ENCODE measurements around the gene NTN1. TPM values are rescaled to one million over a fixed set of nuclear protein-coding genes. Genes with fewer than 3 reads are reported as not detected.
A peak's percentile ranks its signal among the peaks of the same experiment; 100 is the strongest.
"Not testable (repeated sequence)": the region's sequence is repeated elsewhere in the genome, so short reads cannot be mapped to it uniquely, and the experiment has no call there.

Gene NTN1
- total RNA-seq, 1 donor from 2014 or later: 11.5 TPM

DNA sequence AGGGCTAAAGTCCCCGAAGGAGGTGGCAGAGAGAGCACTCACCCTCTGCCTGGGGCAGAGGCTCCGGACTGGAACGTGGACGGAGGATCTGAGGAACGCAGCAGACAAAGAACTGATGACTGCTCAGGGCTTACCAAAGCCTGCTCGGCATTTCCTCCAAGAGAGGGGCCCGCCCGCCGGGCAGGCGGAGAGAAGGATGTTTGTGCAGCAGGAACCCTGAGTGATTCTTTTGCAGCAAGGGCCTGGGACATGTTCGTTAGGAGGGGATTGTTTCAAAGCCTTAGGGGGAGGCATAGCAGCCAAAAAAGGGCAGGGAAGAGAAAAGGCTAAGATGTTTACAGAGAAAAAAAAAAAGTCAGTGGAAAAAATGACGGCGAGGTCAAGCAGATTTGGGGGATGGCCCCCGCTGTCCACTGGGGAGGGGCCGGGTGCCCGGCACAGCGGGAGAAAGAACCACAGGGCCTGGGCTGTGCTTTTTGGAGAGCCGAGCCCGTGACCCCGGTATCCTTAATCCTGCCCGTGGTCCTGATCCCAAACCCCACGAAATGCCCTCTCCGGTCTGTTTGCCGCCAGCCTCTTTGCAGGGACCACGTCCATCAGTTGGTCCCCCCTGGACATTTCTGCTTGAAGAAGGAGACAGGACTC lies 129.3 kb downstream of the NTN1 start:
- ATAC-seq (no peak), DNase-seq (ENCODE audit: low spot score) (no peak)

DNA sequence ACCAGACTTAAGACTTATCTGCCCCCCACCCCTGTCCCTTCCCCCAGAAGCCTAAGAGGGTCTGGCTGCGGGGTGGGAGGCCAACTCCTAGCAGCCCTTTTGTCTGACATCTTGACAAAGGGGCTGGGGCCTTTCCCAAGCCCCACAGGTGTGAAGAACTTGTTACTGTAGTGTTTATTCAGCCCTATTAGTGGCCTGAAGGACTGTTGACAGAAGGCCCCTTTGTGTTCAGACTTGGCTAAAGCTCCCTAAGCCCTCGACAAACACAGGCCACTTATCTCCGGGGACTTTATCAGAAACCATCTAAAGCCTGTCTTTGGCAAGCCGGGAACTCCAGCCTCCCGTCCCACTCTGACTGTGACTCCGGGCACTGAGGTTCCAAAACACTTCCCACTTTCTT lies 129.8 kb downstream of the NTN1 start:
- ATAC-seq: no peak

DNA sequence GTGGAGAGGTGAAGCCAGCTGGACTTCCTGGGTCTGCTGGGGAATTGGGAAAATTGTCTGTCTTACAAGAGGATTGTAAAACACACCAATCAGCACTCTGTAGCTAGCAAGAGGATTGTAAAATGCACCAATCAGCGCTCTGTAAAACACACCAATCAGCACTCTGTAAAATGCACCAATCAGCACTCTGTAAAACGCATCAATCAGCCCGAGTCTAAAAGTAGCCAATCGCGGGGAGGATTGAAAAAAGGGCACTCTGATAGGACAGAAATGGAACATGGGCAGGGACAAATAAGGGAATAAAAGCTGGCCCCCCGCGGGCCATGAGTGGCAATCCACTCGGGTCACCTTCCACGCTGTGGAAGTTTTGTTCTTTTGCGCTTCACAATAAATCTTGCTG lies 130.4 kb downstream of the NTN1 start:
- not testable (repeated sequence) for DNase-seq (ENCODE audit: low spot score); ATAC-seq

More for the DNA sequence above, 129.8 kb downstream of the NTN1 start:
- no peak for DNase-seq (ENCODE audit: low spot score)

DNA sequence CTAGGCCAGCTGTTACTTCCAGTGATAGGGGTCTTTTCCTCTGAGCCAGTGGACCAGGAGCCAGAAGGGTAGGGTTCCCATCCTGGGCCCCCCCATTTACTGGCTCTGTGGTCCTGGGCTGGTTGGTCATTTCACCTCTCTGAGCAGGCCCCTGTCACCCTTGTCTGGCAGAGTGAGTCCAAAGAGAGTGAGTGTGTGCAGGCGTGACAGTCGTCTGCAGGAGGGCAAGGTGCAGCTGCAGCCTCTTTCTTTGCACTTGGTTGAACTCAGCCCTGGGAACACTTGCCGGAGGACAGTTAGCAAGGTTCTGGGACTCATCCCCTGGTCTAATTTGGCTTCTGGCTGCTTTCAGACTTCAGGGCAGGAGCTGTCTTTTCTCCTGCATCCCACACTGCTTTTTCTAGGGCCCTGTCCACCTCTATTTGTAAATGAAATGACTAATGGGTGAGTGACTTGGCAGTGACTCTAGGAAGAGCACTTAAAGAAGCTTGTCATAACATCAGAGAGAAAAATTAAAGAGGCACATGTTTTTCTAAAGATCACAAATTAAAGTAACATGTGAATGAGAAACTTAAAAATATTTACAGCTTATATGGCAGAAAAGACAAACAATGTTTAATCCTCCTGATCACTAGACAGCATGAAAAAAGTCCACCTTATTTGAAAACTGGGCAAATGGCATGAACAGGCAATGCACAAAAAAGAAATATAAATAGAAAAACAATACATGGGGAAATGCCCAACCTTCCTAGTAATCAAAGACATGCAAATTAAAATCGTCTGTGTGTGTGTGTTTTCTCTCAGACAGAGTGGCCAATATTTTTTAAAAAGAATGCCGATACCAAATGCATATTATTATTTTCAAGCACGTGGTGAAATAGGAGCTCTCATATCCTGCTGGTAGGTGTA lies 137.5 kb downstream of the NTN1 start:
- DNase-seq (ENCODE audit: low spot score) (no peak), ATAC-seq (peak; percentile 86)

DNA sequence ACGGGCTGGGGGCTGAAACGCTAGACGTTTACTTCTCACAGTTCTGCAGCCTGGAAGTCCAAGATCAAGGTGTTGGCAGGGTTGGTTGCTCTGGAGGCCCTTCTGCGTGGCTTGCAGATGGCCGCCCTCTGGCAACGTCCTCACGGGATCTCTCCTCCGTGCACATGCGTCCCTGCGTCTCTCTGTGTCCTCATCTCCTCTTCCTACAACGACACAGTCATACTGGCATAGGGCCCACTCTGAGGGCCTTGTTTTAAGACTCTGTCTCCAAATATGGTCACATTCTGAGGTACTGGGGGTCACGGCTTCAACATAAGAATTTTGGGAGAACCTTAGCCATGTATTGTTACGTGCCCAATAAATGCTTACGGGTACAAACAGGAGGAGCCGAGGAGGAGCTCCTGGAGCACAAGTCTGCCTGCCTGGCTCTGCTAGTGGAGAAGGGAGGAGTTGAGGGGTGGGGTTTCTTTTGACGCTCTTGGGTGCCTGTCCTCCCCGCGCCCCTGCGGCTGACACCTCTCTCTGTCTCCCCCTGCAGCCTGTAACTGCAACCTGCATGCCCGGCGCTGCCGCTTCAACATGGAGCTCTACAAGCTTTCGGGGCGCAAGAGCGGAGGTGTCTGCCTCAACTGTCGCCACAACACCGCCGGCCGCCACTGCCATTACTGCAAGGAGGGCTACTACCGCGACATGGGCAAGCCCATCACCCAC lies 141.1 kb downstream of the NTN1 start:
- ATAC-seq (no peak), DNase-seq (ENCODE audit: low spot score) (no peak)

DNA sequence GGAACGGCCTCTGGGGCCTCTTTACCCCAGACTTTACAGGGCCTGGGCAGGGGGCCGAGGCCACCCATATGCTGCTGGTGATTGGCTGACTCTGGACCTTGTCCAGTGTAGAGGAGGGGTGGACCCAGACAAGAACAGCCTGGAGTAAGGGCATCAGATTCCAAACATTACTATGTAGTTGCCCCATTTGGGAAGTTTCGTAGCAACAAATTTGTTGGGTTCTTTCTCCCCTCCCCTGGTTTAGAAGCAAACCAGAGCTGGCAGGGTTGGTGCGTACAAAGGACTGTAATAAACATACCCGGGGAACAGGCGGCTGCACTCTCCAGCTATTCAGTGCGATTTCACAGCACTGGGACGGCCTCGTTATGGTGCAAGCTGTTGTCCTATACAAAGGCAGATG lies 145.5 kb downstream of the NTN1 start:
- ATAC-seq (peak; percentile 15), DNase-seq (ENCODE audit: low spot score) (no peak)

DNA sequence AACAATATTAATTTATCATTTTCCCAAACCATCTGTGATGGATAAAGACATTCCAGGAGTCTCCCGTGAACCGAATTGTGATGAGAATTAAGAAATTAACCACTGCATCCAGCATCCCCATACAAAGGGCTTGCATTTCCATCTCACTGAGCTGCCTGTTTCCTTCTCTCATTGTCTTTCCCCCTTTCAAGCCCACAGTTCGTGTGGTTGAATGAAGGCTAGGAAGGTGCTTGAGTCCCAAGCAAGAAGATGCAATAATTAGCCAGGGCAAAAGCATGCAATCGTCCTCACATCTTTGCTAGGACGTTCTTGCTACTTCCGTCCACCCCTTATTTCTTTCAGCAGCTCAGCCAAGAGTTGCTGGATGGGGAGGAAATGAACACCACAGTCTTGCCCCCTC lies 146.1 kb downstream of the NTN1 start:
- ATAC-seq (no peak), DNase-seq (ENCODE audit: low spot score) (no peak)

DNA sequence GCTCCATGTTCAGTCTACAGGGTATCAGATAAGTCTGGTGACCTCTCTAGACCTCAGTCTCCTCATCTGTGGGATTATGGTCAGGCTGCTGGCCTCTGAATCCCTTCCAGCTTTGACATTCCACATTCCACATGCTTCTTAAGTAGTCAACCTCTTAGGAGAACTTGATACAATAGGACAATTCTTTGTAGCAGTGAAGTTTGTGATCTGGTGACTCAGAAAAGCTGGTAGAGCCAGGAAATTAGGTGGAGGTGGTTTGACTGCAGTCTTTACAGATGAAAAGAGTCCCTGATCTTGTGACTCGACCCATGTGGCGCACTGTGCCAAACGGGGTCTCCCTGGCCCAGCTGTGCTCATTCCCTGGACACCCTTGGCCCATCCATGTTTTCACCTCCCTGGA lies 147.8 kb downstream of the NTN1 start:
- DNase-seq (ENCODE audit: low spot score) (no peak), ATAC-seq (no peak)

DNA sequence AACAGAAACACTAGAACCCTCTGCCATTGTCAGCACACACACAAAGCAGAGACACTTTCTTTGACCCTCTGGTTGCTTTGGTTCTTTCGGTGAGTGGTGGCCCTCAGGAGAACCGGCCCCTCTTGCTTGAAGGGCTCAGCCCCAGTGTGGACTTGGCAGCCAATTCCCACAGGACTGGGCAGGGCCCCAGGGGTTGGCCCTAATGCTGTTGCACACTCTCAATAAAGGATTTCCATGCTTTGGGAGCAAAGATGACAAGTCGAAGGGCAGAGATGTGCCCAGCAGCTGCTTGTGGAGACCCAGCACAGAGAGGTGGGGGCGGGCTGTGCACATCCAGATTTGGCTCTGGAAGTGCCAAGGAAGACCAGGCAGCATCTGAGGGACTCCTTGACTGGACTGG lies 149.0 kb downstream of the NTN1 start:
- ATAC-seq (peak; percentile 58), DNase-seq (ENCODE audit: low spot score) (peak; percentile 69)

DNA sequence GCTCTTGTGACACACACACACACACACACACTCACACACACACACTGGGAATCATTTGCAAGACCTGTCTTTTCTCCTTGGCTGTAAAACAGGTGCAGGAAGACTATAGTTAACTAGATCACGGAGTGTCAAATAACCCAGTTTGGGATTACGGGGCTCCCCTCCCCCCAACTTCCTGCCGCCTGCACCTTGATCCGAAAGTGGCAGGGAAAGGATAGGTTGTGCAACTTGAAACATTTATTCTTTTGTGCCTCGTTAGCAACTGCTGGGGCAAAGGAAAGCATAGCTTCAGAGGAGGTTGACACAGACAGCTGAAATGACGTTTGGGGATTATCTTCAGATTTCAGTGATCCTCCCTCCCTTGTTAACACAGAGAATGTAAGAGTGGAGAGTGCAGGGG lies 149.5 kb downstream of the NTN1 start:
- ATAC-seq (peak; percentile 49), DNase-seq (ENCODE audit: low spot score) (peak; percentile 74)

DNA sequence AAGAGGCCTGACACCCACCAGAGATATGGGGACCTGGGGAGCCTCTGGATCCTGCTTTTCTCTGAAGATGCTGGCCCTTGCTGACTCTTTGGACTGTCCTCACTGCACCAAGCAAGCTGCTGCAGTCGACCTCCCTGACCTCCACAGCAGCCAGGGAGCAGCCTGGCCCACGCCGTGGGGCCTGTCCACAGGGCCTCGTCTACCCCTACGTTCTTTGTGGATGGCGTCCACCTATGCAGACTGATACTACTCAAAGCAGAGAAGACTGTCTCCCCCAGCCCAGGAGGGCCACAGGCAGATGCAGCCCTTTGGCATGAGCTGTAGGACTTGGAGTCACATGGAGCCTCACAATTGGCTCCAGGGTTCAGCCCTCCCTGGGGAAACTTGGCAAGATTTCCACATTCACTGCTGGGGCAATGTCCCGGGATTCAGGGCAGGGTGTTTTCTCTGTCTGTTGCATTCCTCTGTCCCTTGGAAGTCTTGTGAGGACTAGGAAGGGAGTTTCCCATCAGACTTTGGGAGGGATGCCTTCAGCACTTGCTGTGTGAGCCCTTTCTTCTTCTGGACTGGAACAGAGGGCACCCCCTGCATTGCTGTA lies 152.2 kb downstream of the NTN1 start:
- peak; percentile 48 for ATAC-seq
- DNase-seq (ENCODE audit: low spot score): peak; percentile 80

DNA sequence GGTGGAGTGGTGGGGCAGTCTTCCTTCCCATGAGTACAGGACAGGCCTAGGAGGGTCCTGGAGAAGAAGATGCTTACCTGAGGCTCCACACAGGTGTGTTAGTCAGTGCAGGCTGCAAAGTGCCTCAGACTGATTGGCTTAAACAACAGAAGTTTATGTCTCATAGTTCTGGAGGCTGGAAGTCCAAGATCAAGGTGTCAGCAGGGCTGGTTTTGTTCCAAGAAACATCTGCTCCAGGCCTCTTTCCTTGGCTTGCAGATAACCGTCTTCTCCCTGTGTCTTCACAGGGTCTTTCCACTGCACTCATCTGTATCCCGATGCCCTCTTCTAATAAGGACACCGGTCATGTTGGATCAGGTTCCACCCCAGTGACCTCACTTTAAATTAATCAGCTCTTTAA lies 153.0 kb downstream of the NTN1 start:
- DNase-seq (ENCODE audit: low spot score) (no peak), ATAC-seq (no peak)

DNA sequence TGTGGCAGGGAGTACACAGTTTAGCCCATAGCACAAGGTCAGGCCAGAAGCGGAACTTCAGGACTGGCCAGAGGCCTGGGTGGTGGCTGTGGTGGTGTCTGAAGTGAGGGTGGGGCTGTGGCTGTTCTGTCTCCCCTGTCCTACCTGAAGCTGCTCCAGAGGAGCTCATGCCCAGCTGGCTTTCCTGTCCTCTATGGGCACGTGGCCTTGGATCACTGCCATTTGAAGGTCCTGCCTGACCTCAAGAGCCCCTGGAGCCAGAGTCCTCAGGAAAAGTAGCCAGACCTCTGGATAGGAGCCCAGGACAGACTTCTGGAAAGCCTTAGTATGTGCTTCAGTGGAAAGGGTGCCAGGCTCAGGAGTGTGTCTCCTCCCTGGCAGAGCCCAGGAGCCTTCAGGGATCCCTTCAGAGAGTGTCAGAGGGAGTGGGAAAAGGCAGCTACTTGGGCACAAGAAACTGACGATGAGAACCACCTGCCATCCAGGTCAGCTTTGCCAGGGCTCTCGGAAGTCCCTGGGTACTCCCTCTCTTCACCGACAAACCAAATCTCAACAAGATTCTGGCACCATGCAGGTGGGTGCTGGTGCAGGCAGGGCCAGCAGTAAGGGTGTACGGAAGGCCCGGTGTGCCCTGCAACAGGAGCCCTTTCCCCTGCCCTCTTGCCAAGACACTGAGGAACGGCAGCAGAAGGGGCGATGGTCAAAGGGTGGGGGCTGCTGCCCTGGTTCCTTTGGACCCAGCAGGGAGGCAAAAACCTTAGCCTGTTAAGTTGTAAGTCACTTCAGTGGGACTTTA lies 153.7 kb downstream of the NTN1 start:
- peak; percentile 49 for ATAC-seq
- peak; percentile 91 for DNase-seq (ENCODE audit: low spot score)

DNA sequence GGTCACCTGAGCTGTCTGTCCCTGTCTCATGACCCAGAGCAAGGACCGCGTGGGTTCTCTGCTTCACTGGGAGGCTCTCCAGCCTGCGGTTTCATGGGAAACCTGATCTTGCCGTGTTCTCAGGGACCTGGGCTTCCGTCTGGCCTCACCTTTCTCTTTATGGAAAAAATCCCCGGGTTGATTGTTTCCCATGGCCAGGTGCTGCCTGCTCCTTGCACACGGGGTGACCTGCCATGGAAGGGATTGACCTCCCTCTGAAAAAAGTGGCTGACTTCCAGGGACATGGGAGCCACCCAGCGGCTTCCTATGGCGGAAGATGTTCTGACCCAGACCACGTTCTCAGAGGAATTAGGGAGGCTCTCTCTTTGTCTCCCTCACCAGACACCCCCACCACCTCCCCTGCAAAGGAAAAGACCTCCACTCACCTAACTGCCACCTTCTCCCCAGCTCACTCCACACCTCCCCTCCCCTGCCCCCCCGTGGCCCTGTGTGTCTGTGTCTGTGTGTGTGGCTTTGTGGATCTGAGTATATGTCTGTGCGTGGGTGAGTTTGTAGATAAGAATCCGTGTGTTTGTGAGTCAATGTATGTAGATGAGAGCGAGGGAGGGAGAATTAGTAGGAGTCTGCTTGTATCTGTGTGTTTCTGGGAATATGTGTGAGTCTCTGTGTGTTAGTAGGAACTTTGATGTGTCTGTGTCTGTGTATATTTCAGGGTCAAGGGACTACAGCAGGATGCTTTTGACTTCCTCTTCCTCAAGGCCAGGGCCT lies 154.6 kb downstream of the NTN1 start:
- DNase-seq (ENCODE audit: low spot score) (no peak), ATAC-seq (peak; percentile 3)

DNA sequence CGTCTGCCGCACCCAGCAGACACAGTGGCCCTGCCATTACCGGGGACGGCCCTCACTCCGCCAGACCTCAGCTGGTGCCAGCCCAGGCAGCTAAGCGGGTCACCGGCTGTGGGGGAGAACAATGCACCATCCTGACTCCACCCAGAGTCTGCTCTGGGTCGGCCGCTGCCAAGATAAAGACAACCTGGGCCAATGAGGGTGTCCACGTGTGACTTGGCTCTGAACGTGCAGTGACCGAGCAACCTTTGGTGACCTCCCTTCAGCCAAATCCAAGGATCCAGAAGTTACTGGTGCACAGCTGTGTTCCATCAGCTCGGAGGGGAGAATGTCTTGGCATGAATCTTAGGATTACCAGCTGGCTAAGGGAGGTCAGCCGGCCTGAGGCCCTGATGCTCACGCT lies 155.9 kb downstream of the NTN1 start:
- peak; percentile 88 for DNase-seq (ENCODE audit: low spot score)
- ATAC-seq: peak; percentile 73

DNA sequence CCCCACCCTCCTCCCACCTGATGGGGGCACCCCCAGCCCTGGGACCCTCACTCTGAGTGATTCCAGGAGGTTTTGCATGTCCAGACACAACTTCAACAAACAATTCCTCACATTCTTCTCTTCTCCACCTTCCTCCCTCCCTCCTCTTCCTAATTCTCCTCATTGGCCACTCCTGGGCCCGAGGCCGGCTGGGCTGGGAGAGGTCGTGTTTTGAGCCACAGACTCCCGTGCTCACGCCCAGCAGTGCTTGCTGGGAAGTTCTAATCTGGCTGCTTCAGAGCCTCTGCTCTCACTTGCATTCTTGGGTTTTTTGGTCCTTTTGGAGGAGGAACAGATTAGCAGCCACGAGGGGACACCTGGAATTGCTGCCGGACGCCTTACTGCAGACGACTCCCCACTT lies 157.0 kb downstream of the NTN1 start:
- ATAC-seq: no peak

DNA sequence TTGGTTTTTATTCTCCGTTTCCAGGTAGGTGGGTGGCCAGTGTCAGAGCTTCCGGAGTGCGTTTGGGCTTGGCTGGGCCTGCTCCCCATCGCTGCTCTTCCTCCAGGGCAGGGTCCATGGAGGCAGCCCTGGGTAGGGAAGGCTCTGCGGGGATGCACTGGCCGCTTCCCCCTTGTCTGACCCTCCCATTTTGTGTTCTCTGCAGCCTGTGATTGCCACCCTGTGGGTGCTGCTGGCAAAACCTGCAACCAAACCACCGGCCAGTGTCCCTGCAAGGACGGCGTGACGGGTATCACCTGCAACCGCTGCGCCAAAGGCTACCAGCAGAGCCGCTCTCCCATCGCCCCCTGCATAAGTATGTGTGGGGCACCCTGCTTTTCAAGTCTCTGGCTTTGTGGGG lies 158.3 kb downstream of the NTN1 start:
- ATAC-seq (no peak), DNase-seq (ENCODE audit: low spot score) (no peak)

More for the DNA sequence above, 157.0 kb downstream of the NTN1 start:
- no peak for DNase-seq (ENCODE audit: low spot score)

DNA sequence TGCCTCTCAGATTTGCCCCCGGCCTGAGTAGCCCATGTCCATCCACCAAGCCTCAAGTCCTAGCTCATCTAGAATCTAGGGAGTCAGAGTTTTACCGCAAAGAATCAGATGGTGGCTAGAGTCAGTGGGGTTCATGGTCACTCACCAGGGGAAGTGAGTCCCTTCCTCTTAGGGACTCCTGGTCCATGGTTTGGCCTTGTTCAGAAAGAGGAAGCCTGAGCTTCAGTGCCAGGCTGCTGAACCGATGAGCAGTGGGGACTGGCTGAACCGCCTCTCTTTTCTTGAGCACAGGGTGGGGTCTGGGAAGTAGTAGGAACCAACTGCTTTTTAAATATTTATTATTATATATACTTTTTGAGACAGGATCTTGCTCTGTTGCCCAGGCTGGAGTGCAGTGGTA lies 160.3 kb downstream of the NTN1 start:
- no peak for DNase-seq (ENCODE audit: low spot score)
- no peak for ATAC-seq

DNA sequence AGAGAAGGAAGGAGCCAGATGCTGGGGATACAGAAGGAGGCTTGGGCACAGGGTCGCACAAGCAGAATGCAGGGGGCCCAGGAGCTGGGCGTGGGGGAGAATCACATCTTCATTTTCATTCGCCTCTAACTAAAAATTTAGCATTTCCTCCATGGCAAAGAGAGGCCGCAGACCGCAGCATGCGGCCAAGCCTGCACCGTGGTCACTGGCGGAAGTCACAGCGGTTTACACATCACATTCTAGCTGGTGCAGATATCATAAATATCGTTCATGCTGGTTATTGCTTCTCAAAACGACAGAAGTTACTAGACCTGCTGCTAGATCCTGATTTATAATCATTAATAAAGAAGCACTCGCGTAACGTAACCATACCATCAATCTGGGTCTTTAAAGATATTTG lies 162.0 kb downstream of the NTN1 start:
- no peak for ATAC-seq

DNA sequence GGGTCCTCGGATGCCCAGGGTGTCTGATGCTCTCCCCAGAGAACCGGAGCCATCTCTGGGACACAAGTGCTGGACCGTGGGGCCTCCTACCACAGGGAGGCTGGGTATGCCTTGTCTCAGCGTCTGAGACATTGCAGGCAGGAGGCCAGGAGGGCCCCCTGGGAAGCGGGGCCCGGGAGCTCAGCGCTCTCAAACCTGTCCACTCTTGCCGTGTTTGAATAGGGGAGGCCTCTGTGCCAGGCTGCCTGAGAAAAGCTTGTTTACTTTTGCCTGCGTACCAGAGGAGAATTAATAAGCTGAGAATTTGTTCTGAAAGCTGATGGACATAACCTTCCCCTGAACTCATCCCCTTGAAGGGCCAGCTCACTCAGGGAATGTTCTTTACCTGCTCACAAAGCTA lies 163.8 kb downstream of the NTN1 start:
- DNase-seq (ENCODE audit: low spot score) (no peak), ATAC-seq (no peak)

More for the DNA sequence above, 162.0 kb downstream of the NTN1 start:
- DNase-seq (ENCODE audit: low spot score): no peak
